Sigmoid colon (tissue), 7 donors: Measurements from ENCODE around the gene XRCC5. TPM values are rescaled to one million over a fixed set of nuclear protein-coding genes. Genes with fewer than 3 reads are reported as not detected.

Experiments
- DNase-seq: peaks from one replicate; pipeline ENCODE4 v3.0.0-alpha.2; 2019
- H3K27ac ChIP-seq, 4 donors: fragments of 200-600 bp; sonication (generic); one replicate each; pipeline ENCODE4 v1.5.1; 2016 to 2019; ENCODE audit warnings: mild to moderate bottlenecking in 1 of 4
- H3K27me3 ChIP-seq, 3 donors: fragments of 200-600 bp; sonication (generic); one replicate each; pipeline ENCODE4 v1.5.1; 2019; ENCODE audit warnings: mild to moderate bottlenecking in 1 of 3
- H3K36me3 ChIP-seq, 4 donors: fragments of 200-600 bp; sonication (generic); one replicate each; pipeline ENCODE4 v1.5.1; 2016 to 2019
- H3K4me1 ChIP-seq, 4 donors: fragments of 200-600 bp; sonication (generic); one replicate each; pipeline ENCODE4 v1.5.1; 2017 to 2019
- H3K4me3 ChIP-seq, 4 donors: fragments of 200-600 bp; sonication (generic); one replicate each; pipeline ENCODE4 v1.5.1; 2017 to 2019; ENCODE audit warnings: mild to moderate bottlenecking in 2 of 4, moderate library complexity in 1 of 4
- H3K9me3 ChIP-seq, 4 donors: fragments of 200-600 bp in 3 of 4; sonication (generic) in 3 of 4; one replicate each; pipeline versions ENCODE4 v1.5.1 to v1.6.1; 2013 to 2019
- CTCF ChIP-seq, 4 experiments: fragments of 450-650 bp in 3 of 4; fragments of 200-600 bp in 1 of 4; IDR thresholded peaks; one replicate each; pipeline ENCODE4 v1.5.1; 2016 to 2019; ENCODE audit warnings: antibody characterized with exemption in 4 of 4, mild to moderate bottlenecking in 3 of 4, moderate library complexity in 2 of 4
- EP300 ChIP-seq, 4 donors: sonication (generic); formaldehyde crosslinking; IDR thresholded peaks; one replicate each; pipeline ENCODE4 v1.6.1; 2017; ENCODE audit warnings: antibody characterized with exemption in 4 of 4
- POLR2A ChIP-seq, 2 donors: fragments of 450-650 bp; IDR thresholded peaks; one replicate each; pipeline ENCODE4 v1.6.1; 2016; ENCODE audit warnings: antibody characterized with exemption in 2 of 2, mild to moderate bottlenecking in 2 of 2, moderate library complexity in 2 of 2
- POLR2AphosphoS5 ChIP-seq, 4 donors: sonication (generic); formaldehyde crosslinking; IDR thresholded peaks; one replicate each; pipeline ENCODE4 v1.6.1; 2017; ENCODE audit warnings: antibody characterized with exemption in 4 of 4
- WGBS, 2 donors: extraction: QIAGEN DNeasy Blood & Tissue Kit; methylation state at CpG; one replicate each; pipeline ENCODE4 v1.1.7; 2013; 5-methylcytosine and 5-hydroxymethylcytosine counted together
- intact Hi-C: fragments of 100-400 bp; cut with DNase I; formaldehyde crosslinking; loops from one replicate; pipeline ENCODE4 v1.15.1; 2023
- polyA plus RNA-seq, 3 donors: library from polyadenylated mRNA; stranded (reverse); fragments of 200-250 nt; gene quantifications; one replicate each; pipeline ENCODE4 v1.2.3, GENCODE V29; 2013
- total RNA-seq, 4 donors: library from RNA; depleted of rRNA; stranded (reverse); fragments of >200 nt; gene quantifications; one replicate each; pipeline ENCODE4 v1.1.0, GENCODE V29; 2016
- donor health status: healthy with polysubstance abuse.
- donor health status: Bipolar disorder and iron deficiency.
- donor health status: healthy.

Gene XRCC5
- total and polyA plus RNA-seq, 7 donors: 70.3 to 152 (median 111) TPM

DNA sequence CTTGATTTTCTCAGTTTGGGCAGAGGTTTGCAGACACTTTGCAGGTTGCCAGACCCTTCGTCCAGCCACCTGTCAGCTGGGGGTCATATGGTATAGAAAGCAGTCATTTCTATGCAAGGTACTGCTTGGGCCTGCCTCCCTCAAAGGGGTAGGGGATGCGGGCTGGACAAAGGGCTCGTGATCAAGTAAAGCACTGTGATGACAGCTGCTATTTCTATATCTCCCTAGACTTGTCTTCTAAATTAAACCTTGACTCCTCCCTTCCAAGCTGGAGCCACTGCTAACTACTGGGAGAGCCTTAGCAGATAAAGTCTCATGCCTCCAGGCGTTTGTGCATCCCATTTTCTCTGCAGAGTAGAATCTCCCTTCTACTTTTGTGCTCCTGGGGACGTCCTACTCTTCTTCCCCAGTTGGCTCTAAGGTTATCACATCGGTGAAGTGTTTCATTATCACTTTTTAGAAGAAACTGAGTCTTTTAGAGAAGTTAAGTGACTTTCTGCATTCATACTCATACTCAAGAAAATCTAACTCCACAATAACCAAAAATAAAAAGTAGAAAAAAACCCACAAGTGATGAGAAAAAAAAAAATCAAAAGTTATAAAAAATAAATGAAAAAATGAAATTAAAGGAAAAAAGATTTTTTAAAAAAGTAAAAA lies 710 bp upstream of the XRCC5 start:
- Histone ChIP-seq H3K27ac (peak overlapping the region; percentile 90 to 95 (median 92)), H3K9me3 (no peaks in the 10 kb centered on the region), H3K36me3 (peaks cover 5 to 30% (median 7%) of the 10 kb centered on the region in 4 donors), H3K4me1 (peaks cover 0 to 25% (median 19%) of the 10 kb centered on the region in 4 donors), H3K4me3 (peak overlapping the region; percentile 68 to 93 (median 88)), H3K27me3 (no peaks in the 10 kb centered on the region)
- TF ChIP-seq EP300 (IDR thresholded peaks at IDR 0.05): no peak
- no peak for TF ChIP-seq CTCF (IDR thresholded peaks at IDR 0.05)
- TF ChIP-seq POLR2AphosphoS5 (IDR thresholded peaks at IDR 0.05): no peak
- no peak for TF ChIP-seq POLR2A (IDR thresholded peaks at IDR 0.05)
- DNase-seq: no peak
- WGBS, 2 donors: 59 to 69% methylated on average over 6 of the region's 6 CpGs
- intact Hi-C loops: no loop called here

DNA sequence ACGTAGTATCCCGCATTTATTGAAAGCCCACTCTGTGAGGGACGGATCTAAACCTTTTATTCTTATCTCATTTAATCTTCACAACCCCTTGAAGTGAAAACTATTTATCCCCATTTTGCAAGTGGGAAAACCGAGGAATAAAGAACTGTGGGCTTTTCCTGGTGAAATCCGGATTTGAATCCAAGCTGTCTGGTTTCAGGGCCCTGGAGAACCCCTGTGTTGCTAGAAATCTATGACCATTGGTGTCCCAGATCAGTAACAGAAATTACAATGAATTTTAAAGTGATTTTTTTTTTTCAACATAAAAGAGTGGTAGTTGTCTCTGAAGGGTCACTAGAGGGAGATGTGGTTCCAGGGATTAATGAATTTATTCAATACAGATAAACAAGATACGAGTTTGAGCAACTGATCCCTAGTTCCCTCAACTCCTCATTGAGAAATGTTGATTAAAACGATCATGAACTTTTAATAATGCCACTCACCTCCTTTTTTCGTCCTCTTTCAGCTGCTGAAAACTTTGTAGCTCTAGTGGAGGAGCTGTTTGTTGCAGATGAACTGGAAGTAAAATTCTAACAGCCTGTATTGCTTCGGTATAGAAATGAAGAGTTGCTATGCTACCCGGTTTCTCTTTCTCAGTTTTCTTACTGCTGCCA lies 940 bp downstream of the XRCC5 start:
- intact Hi-C loops: loop anchor here (1.0 to 5.0 kb wide), 2 partner anchors 29 to 302 kb away; partner anchors contain the start of genes PECR, SMARCAL1 and TMEM169
- TF ChIP-seq CTCF (IDR thresholded peaks at IDR 0.05): peak in 1 of 4 experiments; percentile 3
- TF ChIP-seq EP300 (IDR thresholded peaks at IDR 0.05): no peak

DNA sequence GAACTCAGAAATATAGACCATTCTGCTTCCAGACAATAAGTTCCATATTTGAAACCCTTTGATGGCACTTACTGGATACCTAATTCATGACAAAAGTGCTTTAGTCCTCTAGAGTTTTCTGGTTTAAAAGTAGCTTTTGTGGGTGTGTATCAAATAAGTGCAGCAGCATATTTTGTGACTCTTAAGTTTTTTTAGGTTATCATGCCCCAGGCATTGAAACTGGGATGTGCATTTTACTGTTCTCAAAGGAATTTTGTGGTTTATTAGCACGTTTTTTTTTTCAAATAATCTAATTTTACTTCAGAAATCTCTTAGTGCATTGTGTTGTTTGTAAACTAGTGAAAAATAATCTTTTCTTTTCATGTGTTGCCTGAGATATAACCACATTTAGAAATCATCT lies 1.5 kb downstream of the XRCC5 start:
- intact Hi-C loops: loop anchor here (5.0 kb wide), 1 partner anchor 302 kb away; the partner anchor contains the start of gene SMARCAL1
- no peak for DNase-seq
- Histone ChIP-seq H3K36me3 (peaks cover 5 to 40% (median 11%) of the 10 kb centered on the region in 4 donors), H3K4me3 (peak overlapping the region in 2 of 4 donors; percentile 68 to 89), H3K9me3 (no peaks in the 10 kb centered on the region), H3K27ac (peak overlapping the region in 3 of 4 donors; percentile 90 to 92 (median 91)), H3K4me1 (peaks cover 0 to 36% (median 31%) of the 10 kb centered on the region in 4 donors), H3K27me3 (no peaks in the 10 kb centered on the region)
- 7 to 14% methylated on average over 1 of the region's 1 CpG for WGBS, 2 donors
- TF ChIP-seq POLR2AphosphoS5 (IDR thresholded peaks at IDR 0.05) (no peak), EP300 (IDR thresholded peaks at IDR 0.05) (no peak), POLR2A (IDR thresholded peaks at IDR 0.05) (no peak), CTCF (IDR thresholded peaks at IDR 0.05) (no peak)

More for the DNA sequence above, 940 bp downstream of the XRCC5 start:
- peak overlapping the region; percentile 68 to 93 (median 88) for H3K4me3 ChIP-seq
- H3K4me1 ChIP-seq: peaks cover 0 to 31% (median 27%) of the 10 kb centered on the region in 4 donors
- no peaks in the 10 kb centered on the region for H3K27me3 ChIP-seq
- no peak for DNase-seq
- WGBS, 2 donors: 3 to 6% methylated on average over 10 of the region's 10 CpGs
- no peaks in the 10 kb centered on the region for H3K9me3 ChIP-seq
- H3K36me3 ChIP-seq: peaks cover 5 to 40% (median 11%) of the 10 kb centered on the region in 4 donors
- peak overlapping the region; percentile 90 to 95 (median 92) for H3K27ac ChIP-seq

GRCh38 chr2:216111122-216111521 lies 2.0 kb downstream of the XRCC5 start:
- no peak overlapping the region for H3K4me3 ChIP-seq
- intact Hi-C loops: loop anchor here (5.0 kb wide), 1 partner anchor 301 kb away; the partner anchor contains the start of gene SMARCAL1
- no peaks in the 10 kb centered on the region for H3K27me3 ChIP-seq
- 86 to 90% methylated on average over 7 of the region's 7 CpGs for WGBS, 2 donors
- H3K4me1 ChIP-seq: peaks cover 0 to 41% (median 32%) of the 10 kb centered on the region in 4 donors
- peaks cover 5 to 40% (median 11%) of the 10 kb centered on the region in 4 donors for H3K36me3 ChIP-seq
- DNase-seq: no peak
- no peak overlapping the region for H3K27ac ChIP-seq
- no peaks in the 10 kb centered on the region for H3K9me3 ChIP-seq
- TF ChIP-seq POLR2A (IDR thresholded peaks at IDR 0.05): no peak
- no peak for TF ChIP-seq POLR2AphosphoS5 (IDR thresholded peaks at IDR 0.05)
- no peak for TF ChIP-seq CTCF (IDR thresholded peaks at IDR 0.05)
- no peak for TF ChIP-seq EP300 (IDR thresholded peaks at IDR 0.05)
